Endothelial cell of umbilical vein (primary cell): Measurements from ENCODE around the gene SLC25A28. TPM values are rescaled to one million over a fixed set of nuclear protein-coding genes. Genes with fewer than 3 reads are reported as not detected.

Source experiments
- BruUV-seq: library from RNA; stranded (reverse); fragments of 400-500 nt; replicated peaks from 2 replicates; lab custom pipeline; 2021; lab: Mats Ljungman, UMichigan
- CTCF ChIA-PET: fragments of 300-600, 350-600 bp; sonication (Branson Sonifier 250); formaldehyde crosslinking; loops from one replicate; lab custom pipeline; 2021; ENCODE audit warnings: antibody characterized with exemption, inconsistent platforms; lab: Charles Lee
- POLR2A ChIA-PET: fragments of 300-600, 350-600 bp; sonication (Branson Sonifier 250); formaldehyde crosslinking; loops from one replicate; lab custom pipeline; 2021; ENCODE audit warnings: antibody characterized with exemption, inconsistent platforms; lab: Charles Lee
- DNase-seq: peaks from one replicate; pipeline ENCODE4 v3.0.0-alpha.2; 2011; ENCODE audit warnings: low read depth, low spot score
- FAIRE-seq: peaks from 2 replicates; lab custom pipeline; 2011; peaks lifted over from hg19 to GRCh38; lab: Jason Lieb, UNC
- H2AFZ ChIP-seq: 2 replicates; pipeline ENCODE4 v1.6.0; 2012; ENCODE audit warnings: low read depth, low read length, control low read depth, inconsistent platforms
- H3K27ac ChIP-seq: 2 replicates; pipeline ENCODE4 v1.5.1; 2011; ENCODE audit warnings: low read depth, mild to moderate bottlenecking, control low read depth, low read length, moderate library complexity; ENCODE audit not compliant: insufficient read depth
- H3K27me3 ChIP-seq, 2 experiments: 2 replicates each; pipeline versions ENCODE4 v1.6.0 to v1.6.1; 2011; ENCODE audit warnings: low read length in 2 of 2, mixed read lengths in 1 of 2; ENCODE audit not compliant: control insufficient read depth in 2 of 2, insufficient read depth in 2 of 2
- H3K36me3 ChIP-seq, 2 experiments: 2 replicates in 1 of 2; 3 replicates in 1 of 2; pipeline ENCODE4 v1.5.1; 2011; ENCODE audit warnings: low read length in 2 of 2, mild to moderate bottlenecking in 1 of 2, moderate library complexity in 1 of 2; ENCODE audit not compliant: control insufficient read depth in 2 of 2, insufficient read depth in 2 of 2; ENCODE audit errors: extremely low read depth in 1 of 2
- H3K4me1 ChIP-seq: 3 replicates; pipeline ENCODE4 v1.5.1; 2011; ENCODE audit warnings: mild to moderate bottlenecking, low read length; ENCODE audit not compliant: control insufficient read depth, insufficient read depth; ENCODE audit errors: extremely low read depth
- H3K4me2 ChIP-seq: 2 replicates; pipeline ENCODE4 v1.6.1; 2011; ENCODE audit warnings: low read length, control low read depth, mixed read lengths; ENCODE audit not compliant: insufficient read depth
- H3K4me3 ChIP-seq, 3 experiments: fragments of 200-600 bp in 1 of 3; sonication (generic), shearing (Covaris generic) in 1 of 3; replicated peaks in 1 of 3; 2 replicates each; pipeline ENCODE4 v1.5.1; 2011 to 2016; ENCODE audit warnings: control low read depth in 3 of 3, low read length in 3 of 3, mild to moderate bottlenecking in 2 of 3, inconsistent platforms in 1 of 3, low read depth in 1 of 3, moderate library complexity in 1 of 3; ENCODE audit not compliant: insufficient read depth in 1 of 3
- H3K79me2 ChIP-seq: 2 replicates; pipeline ENCODE4 v1.6.0; 2012; ENCODE audit warnings: low read length, inconsistent platforms; ENCODE audit not compliant: control insufficient read depth, insufficient read depth
- H3K9ac ChIP-seq: replicated peaks from 2 replicates; pipeline ENCODE3; 2011; ENCODE audit warnings: low read length, control low read depth; ENCODE audit not compliant: insufficient read depth; ENCODE audit errors: extremely low read depth
- H3K9me1 ChIP-seq: replicated peaks from 3 replicates; pipeline ENCODE4 v1.6.0; 2011; ENCODE audit warnings: mild to moderate bottlenecking, low read length; ENCODE audit not compliant: control insufficient read depth, insufficient read depth; ENCODE audit errors: extremely low read depth
- H3K9me3 ChIP-seq: replicated peaks from 2 replicates; pipeline ENCODE4 v1.5.1; 2012; ENCODE audit warnings: low read length, inconsistent platforms; ENCODE audit not compliant: control insufficient read depth, insufficient read depth
- H4K20me1 ChIP-seq: replicated peaks from 2 replicates; pipeline ENCODE3; 2011; ENCODE audit warnings: mild to moderate bottlenecking, low read length; ENCODE audit not compliant: control insufficient read depth, insufficient read depth; ENCODE audit errors: extremely low read depth
- POLR2A ChIP-seq: IDR thresholded peaks from 2 replicates; pipeline ENCODE4 v1.6.1; 2012; ENCODE audit warnings: low read depth, mild to moderate bottlenecking, control low read depth, low read length
- POLR2AphosphoS5 ChIP-seq: IDR thresholded peaks from 2 replicates; pipeline ENCODE4 v1.6.1; 2012; ENCODE audit warnings: low read depth, mild to moderate bottlenecking, control low read depth, low read length, moderate library complexity; ENCODE audit not compliant: insufficient read depth
- dilution Hi-C: fragments of 300-500 bp; cut with MboI; formaldehyde crosslinking; loops from one replicate; pipeline ENCODE4 v1.15.0; 2019; ENCODE audit warnings: low sequenced_read_pairs; ENCODE audit not compliant: extremely low pct_ligation_motif_present
- intact Hi-C: fragments of 100-400 bp; cut with micrococcal nuclease; formaldehyde crosslinking; loops from one replicate; pipeline ENCODE4 v1.10.0; 2022
- polyA plus RNA-seq, 4 experiments: library from polyadenylated mRNA; depleted of rRNA in 3 of 4; stranded (reverse) in 3 of 4; unstranded in 1 of 4; fragments of >200 nt; gene quantifications; 2 replicates each; pipeline versions ENCODE4 v1.2.1 to v1.2.3, GENCODE V29; 2011 to 2012; ENCODE audit warnings: missing spikeins in 1 of 4
- total RNA-seq: library from RNA; stranded (reverse); gene quantifications from 2 replicates; pipeline ENCODE4 v1.2.3, GENCODE V29; 2021
- TF ChIP-seq, protein P1 (sequence below): IDR thresholded peaks from 2 replicates; pipeline ENCODE4 v1.6.1; 2011; ENCODE audit not compliant: insufficient read depth, insufficient read length

The SLC25A28 gene
- total and polyA plus RNA-seq, 2 donors (not counting 3 experiments of a cell fraction or from before 2014, with no cell fraction given): 33.7 to 38.8 TPM

DNA sequence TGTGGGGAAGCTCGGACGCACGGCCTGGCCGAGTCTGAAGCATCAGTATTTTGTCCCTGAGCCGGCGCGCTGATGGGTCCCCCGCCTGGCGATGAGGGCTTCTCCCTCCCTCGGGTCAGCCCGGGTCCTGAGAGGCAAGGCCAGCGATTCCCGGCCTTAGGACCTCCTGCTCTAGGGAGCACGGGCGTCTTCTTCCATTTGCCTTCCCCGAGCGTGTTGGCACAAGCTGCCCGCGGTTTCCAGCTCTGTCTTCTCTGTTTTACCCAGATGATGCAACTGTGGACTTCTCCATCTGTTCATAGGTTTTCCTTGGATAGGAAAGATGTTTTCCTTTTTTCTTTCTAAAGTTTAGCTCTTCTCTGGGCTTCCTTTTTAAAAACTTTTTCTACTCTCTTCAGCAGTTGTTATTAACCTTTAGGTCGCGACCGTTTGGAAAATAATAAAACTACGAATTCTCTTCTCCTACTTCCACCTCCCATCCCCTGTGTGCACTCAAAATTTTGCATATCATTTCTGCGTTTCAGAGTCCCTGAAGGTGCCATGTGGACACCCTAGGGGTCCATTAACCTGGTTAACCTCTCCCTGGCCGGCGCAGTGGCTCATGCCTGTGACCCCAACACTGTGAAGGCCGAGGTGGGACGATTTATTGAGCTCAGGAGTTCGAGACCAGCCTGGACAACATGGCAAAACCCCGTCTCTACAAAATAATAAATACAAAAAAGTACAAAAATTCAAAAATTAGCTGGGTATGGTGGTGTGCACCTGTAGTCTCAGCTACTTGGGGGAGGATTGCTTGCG is 1.4 kb upstream of the SLC25A28 start:
- ChIA-PET CTCF (interaction anchor here (1.4 to 2.9 kb wide), 6 partner anchors 9 to 230 kb away, joined by 3 to 15 read pairs (median 5); partner anchors contain the start of genes CUTC and ENTPD7), POLR2A (interaction anchor here (2.4 kb wide), 1 partner anchor 38 kb away, joined by 9 read pairs; the partner anchor contains the start of gene ENTPD7)
- peaks cover 32% of the 10 kb centered on the region for H3K79me2 ChIP-seq
- BruUV-seq: TSS peak; percentile 80
- TF ChIP-seq POLR2A (peak; percentile 93), POLR2AphosphoS5 (peak; percentile 88)
- TF ChIP-seq, protein P1, sequence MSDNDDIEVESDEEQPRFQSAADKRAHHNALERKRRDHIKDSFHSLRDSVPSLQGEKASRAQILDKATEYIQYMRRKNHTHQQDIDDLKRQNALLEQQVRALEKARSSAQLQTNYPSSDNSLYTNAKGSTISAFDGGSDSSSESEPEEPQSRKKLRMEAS: no peak
- no peaks in the 10 kb centered on the region for H3K9me3 ChIP-seq
- dilution Hi-C loops: loop anchor here (25.0 kb wide), 1 partner anchor 184 kb away; the partner anchor contains the start of gene GOT1
- DNase-seq (no peak), FAIRE-seq (no peak)
- no peaks in the 10 kb centered on the region for H4K20me1 ChIP-seq
- H3K36me3 ChIP-seq: no peaks in the 10 kb centered on the region
- peak overlapping the region; percentile 97 for H3K9ac ChIP-seq
- H3K27me3 ChIP-seq: no peaks in the 10 kb centered on the region
- H3K9me1 ChIP-seq: no peaks in the 10 kb centered on the region
- peaks cover 21% of the 10 kb centered on the region for H3K4me1 ChIP-seq
- H3K27ac ChIP-seq: peak overlapping the region; percentile 93
- H3K4me2 ChIP-seq: peak overlapping the region; percentile 81
- H3K4me3 ChIP-seq: peak overlapping the region; percentile 31 to 57 (median 44)
- intact Hi-C loops: loop anchor here (1.0 to 10.0 kb wide), 3 partner anchors 10 to 223 kb away; no protein-coding TSS in a partner anchor
- peak overlapping the region; percentile 63 for H2AFZ ChIP-seq
